ENCODE measurements around the gene GALR2.

DNA sequence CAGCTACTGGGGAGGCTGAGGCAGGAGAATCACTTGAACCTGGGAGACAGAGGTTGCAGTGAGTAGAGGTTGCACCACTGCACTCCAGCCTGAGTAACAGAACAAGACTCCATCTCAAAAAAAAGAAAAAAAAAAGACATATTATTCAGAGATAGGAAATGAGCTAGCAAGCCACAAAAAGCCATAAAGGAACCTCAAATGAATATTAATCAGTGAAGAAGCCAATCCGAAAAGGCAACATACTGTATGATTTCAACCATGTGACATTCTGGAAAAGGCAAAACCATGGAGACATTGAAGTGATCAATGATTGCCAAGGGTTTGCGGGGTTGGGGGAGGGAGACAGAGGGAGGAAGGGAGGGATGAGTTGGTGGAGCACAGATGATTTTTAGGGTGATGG lies 37.4 kb downstream of the GALR2 start:
- TF ChIP-seq POLR2A (IDR thresholded peaks at IDR 0.05; ENCODE audit: low read length) = no peak
- TF ChIP-seq, protein P1, sequence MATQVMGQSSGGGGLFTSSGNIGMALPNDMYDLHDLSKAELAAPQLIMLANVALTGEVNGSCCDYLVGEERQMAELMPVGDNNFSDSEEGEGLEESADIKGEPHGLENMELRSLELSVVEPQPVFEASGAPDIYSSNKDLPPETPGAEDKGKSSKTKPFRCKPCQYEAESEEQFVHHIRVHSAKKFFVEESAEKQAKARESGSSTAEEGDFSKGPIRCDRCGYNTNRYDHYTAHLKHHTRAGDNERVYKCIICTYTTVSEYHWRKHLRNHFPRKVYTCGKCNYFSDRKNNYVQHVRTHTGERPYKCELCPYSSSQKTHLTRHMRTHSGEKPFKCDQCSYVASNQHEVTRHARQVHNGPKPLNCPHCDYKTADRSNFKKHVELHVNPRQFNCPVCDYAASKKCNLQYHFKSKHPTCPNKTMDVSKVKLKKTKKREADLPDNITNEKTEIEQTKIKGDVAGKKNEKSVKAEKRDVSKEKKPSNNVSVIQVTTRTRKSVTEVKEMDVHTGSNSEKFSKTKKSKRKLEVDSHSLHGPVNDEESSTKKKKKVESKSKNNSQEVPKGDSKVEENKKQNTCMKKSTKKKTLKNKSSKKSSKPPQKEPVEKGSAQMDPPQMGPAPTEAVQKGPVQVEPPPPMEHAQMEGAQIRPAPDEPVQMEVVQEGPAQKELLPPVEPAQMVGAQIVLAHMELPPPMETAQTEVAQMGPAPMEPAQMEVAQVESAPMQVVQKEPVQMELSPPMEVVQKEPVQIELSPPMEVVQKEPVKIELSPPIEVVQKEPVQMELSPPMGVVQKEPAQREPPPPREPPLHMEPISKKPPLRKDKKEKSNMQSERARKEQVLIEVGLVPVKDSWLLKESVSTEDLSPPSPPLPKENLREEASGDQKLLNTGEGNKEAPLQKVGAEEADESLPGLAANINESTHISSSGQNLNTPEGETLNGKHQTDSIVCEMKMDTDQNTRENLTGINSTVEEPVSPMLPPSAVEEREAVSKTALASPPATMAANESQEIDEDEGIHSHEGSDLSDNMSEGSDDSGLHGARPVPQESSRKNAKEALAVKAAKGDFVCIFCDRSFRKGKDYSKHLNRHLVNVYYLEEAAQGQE (IDR thresholded peaks at IDR 0.05) = no peak
- no peak for TF ChIP-seq RARB (CRISPR knock-in tag; IDR thresholded peaks at IDR 0.05)
- no peak for TF ChIP-seq RAD21 (conservative IDR thresholded peaks at IDR 0.05 in 1 of 2, IDR thresholded peaks at IDR 0.05 in 1 of 2)
- no peak for TF ChIP-seq MYC (IDR thresholded peaks at IDR 0.05; ENCODE audit: borderline replicate concordance, low read length)
- TF ChIP-seq CBX2 (IDR thresholded peaks at IDR 0.05; ENCODE audit: borderline replicate concordance, low read depth) = no peak
- TF ChIP-seq SMC3 (IDR thresholded peaks at IDR 0.05) = no peak
- no peak for TF ChIP-seq EP300 (IDR thresholded peaks at IDR 0.05)
- TF ChIP-seq, protein P2, sequence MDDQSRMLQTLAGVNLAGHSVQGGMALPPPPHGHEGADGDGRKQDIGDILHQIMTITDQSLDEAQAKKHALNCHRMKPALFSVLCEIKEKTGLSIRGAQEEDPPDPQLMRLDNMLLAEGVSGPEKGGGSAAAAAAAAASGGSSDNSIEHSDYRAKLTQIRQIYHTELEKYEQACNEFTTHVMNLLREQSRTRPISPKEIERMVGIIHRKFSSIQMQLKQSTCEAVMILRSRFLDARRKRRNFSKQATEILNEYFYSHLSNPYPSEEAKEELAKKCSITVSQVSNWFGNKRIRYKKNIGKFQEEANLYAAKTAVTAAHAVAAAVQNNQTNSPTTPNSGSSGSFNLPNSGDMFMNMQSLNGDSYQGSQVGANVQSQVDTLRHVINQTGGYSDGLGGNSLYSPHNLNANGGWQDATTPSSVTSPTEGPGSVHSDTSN (IDR thresholded peaks at IDR 0.05) = no peak
- TF ChIP-seq, protein P3, sequence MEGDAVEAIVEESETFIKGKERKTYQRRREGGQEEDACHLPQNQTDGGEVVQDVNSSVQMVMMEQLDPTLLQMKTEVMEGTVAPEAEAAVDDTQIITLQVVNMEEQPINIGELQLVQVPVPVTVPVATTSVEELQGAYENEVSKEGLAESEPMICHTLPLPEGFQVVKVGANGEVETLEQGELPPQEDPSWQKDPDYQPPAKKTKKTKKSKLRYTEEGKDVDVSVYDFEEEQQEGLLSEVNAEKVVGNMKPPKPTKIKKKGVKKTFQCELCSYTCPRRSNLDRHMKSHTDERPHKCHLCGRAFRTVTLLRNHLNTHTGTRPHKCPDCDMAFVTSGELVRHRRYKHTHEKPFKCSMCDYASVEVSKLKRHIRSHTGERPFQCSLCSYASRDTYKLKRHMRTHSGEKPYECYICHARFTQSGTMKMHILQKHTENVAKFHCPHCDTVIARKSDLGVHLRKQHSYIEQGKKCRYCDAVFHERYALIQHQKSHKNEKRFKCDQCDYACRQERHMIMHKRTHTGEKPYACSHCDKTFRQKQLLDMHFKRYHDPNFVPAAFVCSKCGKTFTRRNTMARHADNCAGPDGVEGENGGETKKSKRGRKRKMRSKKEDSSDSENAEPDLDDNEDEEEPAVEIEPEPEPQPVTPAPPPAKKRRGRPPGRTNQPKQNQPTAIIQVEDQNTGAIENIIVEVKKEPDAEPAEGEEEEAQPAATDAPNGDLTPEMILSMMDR (IDR thresholded peaks at IDR 0.05) = no peak

Measured in A549 (cell line).